Cardiac muscle cell (in vitro differentiated cells and primary cell): ENCODE data around the gene GPS1. TPM values are rescaled to one million over a fixed set of nuclear protein-coding genes. Genes with fewer than 3 reads are reported as not detected.

ENCODE experiments used
- DNase-seq, 2 donors: peaks; one replicate each; pipeline versions ENCODE4 v3.0.0 to v3.0.0-alpha.2; 2010 to 2017; ENCODE audit warnings: low read depth in 1 of 2, low spot score in 1 of 2
- H3K27ac ChIP-seq: fragments of 200-600 bp; sonication (generic); 2 replicates; pipeline ENCODE4 v1.5.1; 2016
- H3K27me3 ChIP-seq: fragments of 200-600 bp; sonication (generic); 2 replicates; pipeline ENCODE4 v1.6.0; 2016; ENCODE audit warnings: control low read depth
- H3K36me3 ChIP-seq: fragments of 200-600 bp; sonication (generic); 2 replicates; pipeline ENCODE4 v1.5.1; 2016; ENCODE audit warnings: control low read depth
- H3K4me1 ChIP-seq: fragments of 200-600 bp; sonication (generic); 2 replicates; pipeline ENCODE4 v1.8.1; 2017; ENCODE audit warnings: low read depth, mild to moderate bottlenecking, mixed run types
- H3K4me3 ChIP-seq: fragments of 200-600 bp; sonication (generic); 2 replicates; pipeline ENCODE4 v1.5.1; 2016; ENCODE audit warnings: mild to moderate bottlenecking
- H3K9me3 ChIP-seq: fragments of 200-600 bp; sonication (generic); 2 replicates; pipeline ENCODE4 v1.5.1; 2017; ENCODE audit warnings: low read depth, mild to moderate bottlenecking, control low read depth
- CTCF ChIP-seq: IDR thresholded peaks from 2 replicates; pipeline ENCODE4 v1.5.1; 2012; ENCODE audit warnings: low read depth, mild to moderate bottlenecking, low read length
- polyA plus RNA-seq: library from polyadenylated mRNA; unstranded; fragments of >200 nt; fragmentation: Nextera tagmentation; extraction: Ambion mirVana; gene quantifications from 2 replicates; pipeline ENCODE4 v1.2.1, GENCODE V29; 2016
- total RNA-seq: library from RNA; depleted of rRNA; stranded (reverse); fragments of >200 nt; gene quantifications from 2 replicates; pipeline ENCODE4 v1.2.3, GENCODE V29; 2016

GPS1 gene
- total and polyA plus RNA-seq, 2 experiments from 2014 or later = 231 to 257 TPM

- no peak for TF ChIP-seq CTCF
- no peak for DNase-seq
- Histone ChIP-seq H3K27me3 (no peaks in the 10 kb centered on the region), H3K9me3 (no peaks in the 10 kb centered on the region), H3K4me1 (no peaks in the 10 kb centered on the region), H3K36me3 (peaks cover 35% of the 10 kb centered on the region), H3K4me3 (no peak overlapping the region), H3K27ac (no peak overlapping the region)
Measured at GRCh38 chr17:82058230-82058854, 6.6 kb downstream of the GPS1 start.

GRCh38 chr17:82058855-82059249 lies 7.2 kb downstream of the GPS1 start:
- TF ChIP-seq CTCF = no peak
- Histone ChIP-seq H3K4me1 (no peaks in the 10 kb centered on the region), H3K36me3 (peaks cover 35% of the 10 kb centered on the region), H3K4me3 (no peak overlapping the region), H3K27ac (no peak overlapping the region), H3K27me3 (no peaks in the 10 kb centered on the region), H3K9me3 (no peaks in the 10 kb centered on the region)
- no peak for DNase-seq

DNA sequence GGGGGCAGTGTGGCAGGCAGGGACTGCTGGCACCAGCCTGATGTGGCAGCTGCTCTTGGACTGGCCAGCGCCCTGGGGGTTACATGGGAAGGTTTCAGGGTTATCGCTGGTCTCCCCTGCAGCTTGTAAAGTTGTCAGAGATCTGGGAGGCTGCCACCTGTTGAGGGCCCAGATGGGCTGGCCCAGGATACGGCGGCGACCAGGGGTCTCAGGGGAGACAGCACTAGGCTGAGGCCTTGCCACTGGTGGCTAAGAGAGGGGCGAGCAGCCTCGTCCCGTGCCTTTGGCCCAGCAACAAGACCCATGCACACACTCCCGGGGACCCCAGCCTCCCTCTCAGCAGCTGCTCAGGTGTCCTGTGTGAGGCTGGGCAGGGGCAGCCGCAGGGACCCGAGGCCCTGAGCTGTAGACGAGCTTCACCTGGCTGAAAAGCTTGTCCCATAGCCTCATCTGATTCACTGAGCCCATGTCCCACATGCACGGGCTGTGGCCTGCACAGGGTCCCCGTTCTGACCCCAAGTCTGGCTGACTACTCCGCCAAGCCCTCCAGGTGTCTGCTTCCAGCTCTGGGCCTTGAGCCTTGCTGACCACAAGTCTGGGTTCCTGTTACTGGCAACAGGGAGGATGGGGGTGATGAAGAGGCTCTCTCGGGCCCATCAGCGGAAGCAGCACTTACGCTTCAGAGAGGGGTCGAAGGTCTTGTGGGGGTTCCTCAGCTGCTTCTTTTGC lies 7.7 kb downstream of the GPS1 start:
- no peak for TF ChIP-seq CTCF
- Histone ChIP-seq H3K27ac (no peak overlapping the region), H3K4me3 (no peak overlapping the region), H3K27me3 (no peaks in the 10 kb centered on the region), H3K4me1 (no peaks in the 10 kb centered on the region), H3K9me3 (no peaks in the 10 kb centered on the region), H3K36me3 (peaks cover 35% of the 10 kb centered on the region)
- no peak for DNase-seq

DNA sequence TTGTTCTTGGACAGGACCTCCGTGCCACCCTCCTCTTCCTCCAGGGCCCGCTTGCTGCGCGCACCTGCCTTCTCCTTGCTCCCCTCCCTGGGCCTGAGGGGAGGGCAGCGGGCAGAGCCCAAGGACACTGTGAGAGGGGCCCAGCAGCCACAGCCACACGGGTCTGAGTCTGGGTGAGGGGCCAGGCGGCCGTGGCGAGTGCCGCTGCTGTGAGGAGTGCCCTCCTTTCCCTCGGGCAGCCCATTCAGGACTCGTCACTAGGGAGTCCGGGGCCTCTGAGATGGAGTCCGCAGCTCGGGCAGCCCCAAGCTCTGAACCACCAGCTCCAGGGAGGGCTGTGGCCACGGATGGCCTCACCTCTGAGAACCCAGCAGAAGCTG lies 8.3 kb downstream of the GPS1 start:
- Histone ChIP-seq H3K4me3 (no peak overlapping the region), H3K4me1 (peaks cover 5% of the 10 kb centered on the region), H3K36me3 (peaks cover 30% of the 10 kb centered on the region), H3K9me3 (no peaks in the 10 kb centered on the region), H3K27me3 (no peaks in the 10 kb centered on the region), H3K27ac (no peak overlapping the region)
- no peak for DNase-seq
- no peak for TF ChIP-seq CTCF

DNA sequence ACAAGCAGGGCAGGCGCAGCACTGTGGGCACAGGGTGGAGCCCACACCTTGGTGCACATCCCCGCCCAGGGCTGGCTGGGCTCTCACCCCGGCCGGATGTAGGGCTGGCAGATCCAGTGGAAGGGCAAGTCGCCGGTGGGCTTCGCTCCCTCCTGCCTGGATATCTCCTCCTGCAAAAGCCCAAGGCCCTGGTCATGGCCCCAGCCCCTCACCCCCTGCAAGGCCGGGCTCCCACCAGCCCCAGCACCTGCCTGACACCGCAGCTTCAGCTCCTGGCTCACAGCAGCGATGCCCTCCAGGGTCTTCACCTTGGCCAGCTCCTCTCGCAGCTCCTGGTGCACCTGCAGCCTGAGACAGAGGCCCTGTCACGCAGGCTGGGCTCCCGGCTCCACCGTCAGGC lies 8.9 kb downstream of the GPS1 start:
- Histone ChIP-seq H3K27ac (no peak overlapping the region), H3K4me3 (no peak overlapping the region), H3K27me3 (no peaks in the 10 kb centered on the region), H3K9me3 (no peaks in the 10 kb centered on the region), H3K4me1 (peaks cover 5% of the 10 kb centered on the region), H3K36me3 (peaks cover 25% of the 10 kb centered on the region)
- TF ChIP-seq CTCF = no peak
- no peak for DNase-seq
